ENCODE measurements around the gene DPP9.

- TF ChIP-seq, protein P1, sequence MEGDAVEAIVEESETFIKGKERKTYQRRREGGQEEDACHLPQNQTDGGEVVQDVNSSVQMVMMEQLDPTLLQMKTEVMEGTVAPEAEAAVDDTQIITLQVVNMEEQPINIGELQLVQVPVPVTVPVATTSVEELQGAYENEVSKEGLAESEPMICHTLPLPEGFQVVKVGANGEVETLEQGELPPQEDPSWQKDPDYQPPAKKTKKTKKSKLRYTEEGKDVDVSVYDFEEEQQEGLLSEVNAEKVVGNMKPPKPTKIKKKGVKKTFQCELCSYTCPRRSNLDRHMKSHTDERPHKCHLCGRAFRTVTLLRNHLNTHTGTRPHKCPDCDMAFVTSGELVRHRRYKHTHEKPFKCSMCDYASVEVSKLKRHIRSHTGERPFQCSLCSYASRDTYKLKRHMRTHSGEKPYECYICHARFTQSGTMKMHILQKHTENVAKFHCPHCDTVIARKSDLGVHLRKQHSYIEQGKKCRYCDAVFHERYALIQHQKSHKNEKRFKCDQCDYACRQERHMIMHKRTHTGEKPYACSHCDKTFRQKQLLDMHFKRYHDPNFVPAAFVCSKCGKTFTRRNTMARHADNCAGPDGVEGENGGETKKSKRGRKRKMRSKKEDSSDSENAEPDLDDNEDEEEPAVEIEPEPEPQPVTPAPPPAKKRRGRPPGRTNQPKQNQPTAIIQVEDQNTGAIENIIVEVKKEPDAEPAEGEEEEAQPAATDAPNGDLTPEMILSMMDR (IDR thresholded peaks at IDR 0.05) = no peak
- no peak for TF ChIP-seq POLR2A (IDR thresholded peaks at IDR 0.05)
Observed at GRCh38 chr19:4684312-4685095, 39.1 kb downstream of the DPP9 start.

Measured in thyroid gland (tissue), 4 donors.